NCI-H345 (cell line): ENCODE measurements around the gene BPTF.
"Not testable (repeated sequence)": the region's sequence is repeated elsewhere in the genome, so short reads cannot be mapped to it uniquely, and the experiment has no call there.

ENCODE experiments used
- DNase-seq: peaks from one replicate; lab custom pipeline; 2025; lab: John Stamatoyannopoulos, UW

Gene BPTF

GRCh38 chr17:67902511-67903231, 77.4 kb downstream of the BPTF start:
- DNase-seq: no peak

GRCh38 chr17:67905298-67905697, 80.0 kb downstream of the BPTF start:
- not testable (repeated sequence) for DNase-seq

- not testable (repeated sequence) for DNase-seq
Measured at GRCh38 chr17:67910117-67910803, 85.0 kb downstream of the BPTF start.

- no peak for DNase-seq
Measured at GRCh38 chr17:67911059-67911782, 85.9 kb downstream of the BPTF start.

- DNase-seq: no peak
Measured at GRCh38 chr17:67912088-67912487, 86.8 kb downstream of the BPTF start.

GRCh38 chr17:67912656-67913055, 87.4 kb downstream of the BPTF start:
- DNase-seq: no peak

GRCh38 chr17:67920212-67920611, 94.9 kb downstream of the BPTF start:
- no peak for DNase-seq

GRCh38 chr17:67922503-67922902, 97.2 kb downstream of the BPTF start:
- DNase-seq: no peak

GRCh38 chr17:67928842-67929241, 103.5 kb downstream of the BPTF start:
- not testable (repeated sequence) for DNase-seq

GRCh38 chr17:67931227-67931626, 105.9 kb downstream of the BPTF start:
- no peak for DNase-seq

GRCh38 chr17:67942810-67943209, 117.5 kb downstream of the BPTF start:
- DNase-seq: no peak

GRCh38 chr17:67944035-67944434, 118.7 kb downstream of the BPTF start:
- no peak for DNase-seq

GRCh38 chr17:67946513-67946912, 121.2 kb downstream of the BPTF start:
- DNase-seq: no peak

GRCh38 chr17:67947325-67947813, 122.1 kb downstream of the BPTF start:
- no peak for DNase-seq

- no peak for DNase-seq
Measured at GRCh38 chr17:67950945-67951344, 125.6 kb downstream of the BPTF start.

- no peak for DNase-seq
Measured at GRCh38 chr17:67959510-67959909, 134.2 kb downstream of the BPTF start.

- DNase-seq: not testable (repeated sequence)
Measured at GRCh38 chr17:67960276-67960675, 135.0 kb downstream of the BPTF start.

- DNase-seq: not testable (repeated sequence)
Measured at GRCh38 chr17:67962156-67962555, 136.9 kb downstream of the BPTF start.

- DNase-seq: peak; percentile 57
Measured at GRCh38 chr17:67963145-67963572, 137.9 kb downstream of the BPTF start.

- DNase-seq: no peak
Measured at GRCh38 chr17:67970783-67971182, 145.5 kb downstream of the BPTF start.

- DNase-seq: no peak
Measured at GRCh38 chr17:67974185-67974584, 148.9 kb downstream of the BPTF start.

GRCh38 chr17:67974598-67975066, 149.3 kb downstream of the BPTF start:
- no peak for DNase-seq

- DNase-seq: not testable (repeated sequence)
Measured at GRCh38 chr17:67976306-67976705, 151.0 kb downstream of the BPTF start.
